GM21576 (cell line): Measurements from ENCODE around the gene FBXW7.
A peak's percentile ranks its signal among the peaks of the same experiment; 100 is the strongest.

ENCODE experiments used
- ATAC-seq: cut with Tn5 transposase; IDR thresholded peaks from one replicate; pipeline ENCODE4 v1.9.1; 2021; ENCODE audit warnings: mild to moderate bottlenecking, moderate library complexity; ENCODE audit not compliant: unreplicated experiment

The FBXW7 gene

DNA sequence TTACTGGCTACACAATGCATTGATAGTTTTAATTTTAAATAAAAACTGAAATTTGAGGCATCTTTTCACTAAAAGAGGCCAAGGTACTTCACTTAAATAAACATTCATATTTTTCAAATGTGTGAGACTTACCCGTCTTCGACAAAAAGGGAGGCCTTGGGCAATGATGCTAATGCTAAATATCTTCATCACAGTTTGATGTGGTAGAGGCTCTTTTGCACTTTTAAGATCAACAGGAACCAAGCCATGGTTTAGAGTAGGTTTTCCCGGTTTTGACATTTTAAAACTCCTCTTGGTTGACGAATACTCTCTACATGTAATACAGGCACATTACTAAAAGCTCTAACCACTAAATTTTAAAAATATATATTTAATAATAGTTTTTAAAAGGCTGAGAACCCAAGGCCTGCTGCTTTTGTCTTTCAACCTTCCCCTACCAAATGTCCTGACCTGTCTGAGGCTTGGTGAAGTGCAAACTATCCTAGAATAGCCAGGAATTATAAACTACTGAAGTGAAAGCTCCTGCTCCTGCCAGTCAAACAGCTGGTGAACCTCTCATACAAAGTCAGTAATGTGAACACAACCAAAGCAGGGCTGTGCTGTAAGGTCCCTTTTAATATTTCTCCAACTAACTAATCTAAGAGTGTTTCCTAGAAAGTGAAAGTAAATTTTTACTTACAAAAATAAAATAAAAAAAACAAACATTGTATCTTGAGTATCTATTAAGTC, 153.7 kb downstream of the FBXW7 start:
- ATAC-seq: no peak

DNA sequence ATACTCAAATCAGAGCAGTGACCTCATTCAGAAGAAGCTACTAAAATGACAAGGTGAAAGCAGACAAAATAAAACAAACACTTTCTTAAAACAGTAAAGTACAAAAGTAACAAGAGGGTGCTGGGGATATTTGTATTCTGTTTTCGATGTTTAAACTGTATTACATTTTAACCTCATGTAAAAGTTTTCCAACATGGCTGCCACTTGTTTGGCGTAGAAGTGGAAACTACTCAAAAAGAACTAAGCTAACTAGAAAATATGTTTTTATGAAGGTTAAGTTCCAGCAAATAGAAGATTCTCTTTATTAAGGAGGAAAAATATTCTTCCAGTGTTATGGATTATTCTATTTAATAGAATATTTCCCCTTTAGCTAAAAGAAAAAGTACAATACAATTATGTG, 155.0 kb downstream of the FBXW7 start:
- no peak for ATAC-seq

DNA sequence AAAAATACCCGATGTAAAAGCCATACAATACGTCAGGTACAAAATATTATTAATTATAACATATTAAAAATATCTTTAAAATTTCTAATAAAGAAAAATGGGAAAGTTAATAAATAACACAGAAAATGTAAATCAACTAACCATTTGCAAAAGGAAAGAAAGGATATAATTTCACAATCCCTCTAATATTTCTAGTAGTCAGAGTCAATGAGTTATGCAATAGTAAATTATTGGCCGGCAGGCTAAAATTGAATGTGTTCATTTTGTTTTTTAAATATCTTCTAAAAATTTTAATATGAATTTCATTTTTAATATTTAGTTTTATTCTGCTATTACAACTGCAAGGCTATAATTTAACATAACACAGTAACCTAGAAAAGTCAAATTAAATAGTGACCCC, 155.7 kb downstream of the FBXW7 start:
- no peak for ATAC-seq

DNA sequence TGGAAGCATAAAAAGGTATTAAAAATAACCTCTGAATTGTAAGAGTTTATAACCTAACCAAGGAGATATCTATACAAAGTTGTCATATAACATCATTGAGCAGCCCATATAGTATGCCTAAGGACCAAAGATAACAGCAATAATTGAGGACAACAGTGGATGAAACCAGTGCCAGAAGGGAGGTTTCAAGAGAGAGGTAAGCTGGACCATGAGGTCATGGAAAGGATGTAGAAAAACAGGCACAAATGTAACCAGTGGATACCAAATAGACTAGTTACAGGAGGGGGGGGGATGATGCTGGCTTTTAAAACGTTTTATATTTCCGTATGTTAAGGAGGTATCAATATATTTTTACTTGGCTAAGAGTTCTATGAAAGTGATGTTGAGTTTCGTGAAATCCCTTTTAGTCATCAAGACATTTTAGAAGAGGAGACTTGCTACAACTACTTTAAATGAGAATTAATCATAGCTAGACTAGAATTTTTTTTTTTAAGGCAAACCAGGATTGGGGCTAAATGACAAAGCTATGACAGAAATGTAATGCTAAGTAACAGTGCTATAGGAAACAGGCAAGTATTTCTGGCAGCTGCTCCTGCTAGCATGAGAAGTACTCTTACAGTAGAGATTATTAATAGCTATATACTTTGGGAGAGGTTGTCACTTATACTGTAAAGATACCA, 161.1 kb downstream of the FBXW7 start:
- no peak for ATAC-seq

DNA sequence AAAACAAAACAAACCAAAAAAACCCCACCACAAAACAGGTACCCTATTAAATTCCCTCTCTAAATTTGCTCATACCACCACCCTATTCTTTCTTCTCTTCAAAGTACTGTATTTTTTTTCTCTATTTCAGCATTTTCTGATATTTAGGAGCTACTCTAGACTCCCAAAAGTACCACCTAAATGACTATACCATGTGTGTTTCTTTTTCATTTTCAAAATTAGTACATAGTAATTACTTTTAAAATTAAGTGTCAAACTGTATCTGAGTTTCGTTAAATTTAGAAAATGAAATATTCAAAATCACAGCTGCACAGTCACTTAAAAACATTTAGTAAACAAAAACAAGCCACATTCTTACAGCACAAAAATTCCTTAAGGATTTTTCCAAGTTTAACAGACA, 161.7 kb downstream of the FBXW7 start:
- ATAC-seq: no peak

DNA sequence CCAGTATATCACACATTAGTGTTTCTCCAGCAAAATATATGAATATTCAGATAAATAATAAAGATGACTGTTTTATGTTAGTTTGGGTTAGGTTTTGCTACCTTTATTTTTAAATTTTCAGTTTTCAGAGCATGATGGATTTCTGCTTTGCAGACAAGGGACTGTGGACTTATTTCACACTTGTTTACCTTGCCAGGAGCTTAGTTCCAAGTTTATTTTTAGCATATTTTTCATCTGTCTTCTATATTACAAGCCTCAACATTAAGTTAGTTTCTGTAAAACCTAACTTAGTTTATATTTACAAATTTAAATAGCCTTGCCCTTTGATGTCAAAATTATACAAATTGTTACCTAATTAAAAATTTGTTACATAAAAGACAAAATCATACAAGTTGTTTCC, 163.4 kb downstream of the FBXW7 start:
- ATAC-seq: no peak

DNA sequence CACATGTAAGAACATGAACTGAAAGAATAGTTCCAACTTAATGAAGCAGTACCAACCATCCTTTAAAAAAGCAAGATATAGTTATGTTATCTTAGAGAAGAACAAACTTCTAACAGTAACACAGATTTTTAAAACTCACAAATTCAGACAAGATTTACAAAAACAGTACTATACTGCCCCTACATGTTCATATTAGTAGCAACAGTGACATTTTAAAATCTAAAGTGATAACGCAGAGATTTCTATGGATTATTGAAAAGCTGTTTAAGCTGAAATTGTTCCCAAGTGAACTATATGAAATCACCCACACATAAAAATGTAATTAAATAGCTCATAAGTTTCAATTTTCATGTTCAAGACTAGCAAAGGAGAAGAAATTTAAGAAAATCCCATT, 166.0 kb downstream of the FBXW7 start:
- ATAC-seq: no peak

DNA sequence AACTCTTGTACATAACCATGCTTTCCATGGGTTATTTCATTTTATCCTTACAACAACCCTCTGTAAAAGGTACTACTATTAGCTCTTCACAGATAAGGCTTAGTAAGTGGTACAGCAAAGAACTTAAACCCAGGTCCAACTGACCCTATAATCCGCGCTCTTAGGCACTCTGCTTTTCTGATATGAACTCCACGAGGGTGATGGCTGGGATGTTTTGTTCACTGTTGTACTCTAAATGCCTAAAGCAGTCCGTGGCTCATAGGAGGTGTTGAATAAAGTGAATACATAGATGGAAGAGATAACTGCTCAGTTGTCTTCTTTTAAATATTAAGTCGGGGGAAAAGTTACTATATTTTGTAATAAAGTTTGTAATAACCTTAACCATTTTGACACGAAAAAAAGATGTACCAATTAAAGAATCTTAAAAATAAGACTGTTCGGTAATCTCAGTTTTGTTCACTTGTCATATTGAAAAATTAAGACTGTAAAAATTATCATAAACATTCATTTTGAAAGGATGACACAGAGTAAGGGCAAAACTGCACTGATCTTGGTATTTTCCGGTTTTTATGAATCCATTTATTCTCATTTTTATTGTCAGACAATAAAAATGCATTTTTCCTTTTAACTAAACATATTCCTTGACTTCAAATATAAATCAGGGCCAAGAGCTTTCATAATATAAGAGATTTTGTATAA, 166.5 kb downstream of the FBXW7 start:
- no peak for ATAC-seq

DNA sequence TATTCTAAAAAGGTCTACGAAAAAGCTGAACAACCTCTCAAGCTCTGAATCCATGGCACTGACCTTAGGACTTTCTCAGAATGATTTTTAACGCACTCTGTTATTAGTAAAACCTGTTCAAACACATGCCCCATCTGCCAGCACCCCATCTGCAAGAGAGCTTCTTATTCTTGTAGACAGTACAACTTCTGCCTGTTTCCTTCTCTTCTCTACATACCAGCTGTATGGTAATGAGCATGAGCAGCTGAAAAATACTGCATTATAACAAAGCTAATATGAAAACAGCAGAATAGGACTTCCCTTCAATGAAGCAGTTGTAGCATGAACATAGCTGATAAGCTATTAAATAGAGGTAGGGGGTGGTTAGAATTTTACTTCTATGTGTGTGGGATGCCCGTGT, 167.9 kb downstream of the FBXW7 start:
- ATAC-seq: no peak

DNA sequence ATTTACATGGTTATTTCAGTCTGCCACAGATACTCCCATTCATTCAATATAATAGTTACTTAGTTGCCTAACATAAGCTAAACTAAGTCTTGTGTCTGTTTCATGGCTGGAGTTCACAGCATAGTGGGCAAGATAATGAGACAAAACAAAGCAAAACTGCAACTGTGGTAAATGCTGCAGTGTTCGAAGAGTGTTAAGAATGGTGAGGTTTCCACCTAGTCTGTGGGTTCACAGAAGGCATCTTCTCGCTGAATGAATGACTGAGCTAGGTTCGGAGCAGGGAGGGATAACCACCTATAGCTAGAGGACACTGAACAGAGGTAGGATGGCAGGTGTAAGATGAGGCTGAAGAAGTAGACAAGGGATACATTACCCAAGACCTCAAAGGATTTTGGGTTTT, 171.0 kb downstream of the FBXW7 start:
- no peak for ATAC-seq

DNA sequence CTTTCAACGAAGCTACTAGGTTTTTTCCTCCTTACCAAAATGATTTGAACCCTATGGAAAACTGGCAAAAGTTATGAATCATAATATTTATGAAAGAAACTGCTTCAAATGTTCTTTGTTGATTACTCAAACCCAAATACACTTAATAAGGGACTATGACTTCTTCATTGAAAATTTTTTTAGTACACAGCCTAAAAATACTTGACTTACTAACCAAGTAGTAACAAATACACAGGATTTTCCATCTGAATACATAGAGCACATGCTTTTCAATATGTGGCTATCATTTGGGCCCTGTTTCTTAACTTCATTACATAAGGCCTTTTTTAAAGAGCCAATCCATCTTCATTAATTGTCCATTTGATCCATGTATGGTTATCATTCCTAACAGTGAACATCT, 171.5 kb downstream of the FBXW7 start:
- no peak for ATAC-seq

DNA sequence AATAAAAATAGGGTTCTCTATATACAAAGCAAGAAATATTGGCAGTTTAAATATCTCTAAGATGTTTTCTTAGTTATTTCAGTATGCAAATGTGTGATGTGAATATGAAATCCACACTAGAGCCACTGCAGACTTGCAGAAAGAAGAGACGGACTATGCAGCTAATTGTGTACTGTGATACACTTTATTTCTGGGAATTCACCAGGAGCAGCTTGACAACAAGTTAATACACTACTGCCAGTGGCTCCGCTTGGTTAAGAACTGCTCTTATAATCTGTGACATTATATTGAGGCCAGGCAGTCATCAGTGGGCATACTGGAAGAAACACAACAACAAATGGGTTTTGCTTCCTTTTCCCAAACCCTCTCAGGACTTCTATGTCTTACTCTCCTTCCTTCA, 172.0 kb downstream of the FBXW7 start:
- ATAC-seq: no peak

DNA sequence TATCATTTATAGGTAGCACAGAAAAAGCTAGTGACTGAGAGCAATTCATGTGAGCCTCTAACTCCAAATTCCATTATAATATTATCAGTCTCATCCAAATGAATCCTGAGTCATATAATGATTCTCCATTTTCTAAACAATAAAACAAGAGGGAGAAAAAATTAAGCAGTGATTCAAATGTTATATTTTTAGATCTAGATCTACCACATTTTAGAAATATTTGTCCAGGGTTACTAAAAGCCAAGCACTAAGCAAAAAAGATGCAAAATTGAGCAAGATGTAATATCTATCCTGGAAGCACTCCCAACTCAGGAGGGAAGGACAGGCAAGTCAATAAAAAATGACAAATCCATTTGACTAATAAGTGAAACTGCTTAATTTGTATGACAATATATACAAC, 172.8 kb downstream of the FBXW7 start:
- no peak for ATAC-seq

DNA sequence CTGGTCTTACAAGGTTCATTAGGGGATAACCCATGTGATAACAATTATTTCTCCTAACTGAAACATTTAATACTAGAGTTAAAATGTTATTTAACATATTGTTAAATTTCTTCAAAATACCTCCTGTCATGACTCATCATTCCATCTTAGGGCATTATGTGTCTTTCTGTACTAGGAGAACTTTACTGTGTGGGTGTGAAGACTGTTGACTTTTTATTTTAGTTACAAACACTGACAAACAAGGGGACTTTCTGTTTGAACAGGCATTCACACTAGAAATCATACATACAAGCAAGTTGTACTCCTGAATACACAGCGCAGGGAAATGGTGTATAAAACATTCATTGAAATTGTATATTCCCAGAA, 175.9 kb downstream of the FBXW7 start:
- ATAC-seq: peak; percentile 39

DNA sequence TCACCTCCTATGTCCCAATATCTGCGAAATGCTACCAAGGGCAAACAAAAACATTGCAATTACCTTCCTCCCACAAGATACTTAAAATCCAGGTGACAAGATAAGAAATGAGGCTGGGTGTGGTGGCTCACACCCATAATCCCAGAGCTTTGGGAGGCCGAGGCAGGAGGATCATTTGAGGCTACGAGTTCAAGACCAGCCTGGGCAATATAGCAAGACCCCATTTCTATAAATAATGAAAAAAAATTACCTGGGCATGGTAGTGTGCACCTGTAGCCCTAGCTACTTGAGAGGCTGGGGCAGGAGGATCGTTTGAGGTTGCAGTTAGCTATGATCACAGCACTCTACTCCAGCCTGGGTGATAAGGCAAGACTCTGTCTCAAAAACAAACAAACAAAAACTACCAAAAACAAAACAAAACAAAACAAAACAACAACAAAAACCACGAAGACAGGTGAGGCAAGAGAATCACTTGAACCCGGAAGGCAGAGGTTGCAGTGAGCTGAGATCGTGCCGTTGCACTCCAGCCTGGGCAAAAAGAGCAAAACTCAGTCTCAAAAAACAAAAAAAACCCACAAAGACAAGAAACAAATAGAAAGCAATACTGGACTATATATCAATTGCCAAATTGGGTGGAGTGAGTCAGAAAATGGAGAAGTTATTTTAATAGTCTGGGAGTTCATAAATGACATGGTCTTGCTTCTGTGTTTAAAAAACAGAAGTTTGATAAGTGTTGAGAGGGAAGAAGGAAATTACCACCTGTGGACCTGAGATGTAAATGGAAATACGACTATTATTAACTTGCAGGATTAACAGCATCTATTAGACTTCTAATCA, 176.5 kb downstream of the FBXW7 start:
- ATAC-seq: peak; percentile 52

DNA sequence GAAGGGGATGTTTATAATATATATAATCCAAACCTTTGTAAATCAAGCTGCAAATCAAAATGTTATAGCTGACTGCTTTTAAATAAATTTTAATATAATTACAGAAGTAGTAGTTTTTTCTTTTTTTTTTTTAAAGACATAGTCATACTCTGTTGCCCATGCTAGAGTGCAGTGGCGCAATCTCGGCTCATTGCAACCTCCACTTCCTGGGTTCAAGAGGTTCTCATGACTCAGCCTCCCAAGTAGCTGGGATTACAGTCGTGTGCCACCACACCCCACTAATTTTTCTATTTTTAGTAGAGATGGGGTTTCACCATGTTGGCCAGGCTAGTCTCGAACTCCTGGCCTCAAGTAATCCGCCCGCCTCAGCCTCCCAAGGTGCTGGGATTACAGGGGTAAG, 178.7 kb downstream of the FBXW7 start:
- ATAC-seq: no peak

DNA sequence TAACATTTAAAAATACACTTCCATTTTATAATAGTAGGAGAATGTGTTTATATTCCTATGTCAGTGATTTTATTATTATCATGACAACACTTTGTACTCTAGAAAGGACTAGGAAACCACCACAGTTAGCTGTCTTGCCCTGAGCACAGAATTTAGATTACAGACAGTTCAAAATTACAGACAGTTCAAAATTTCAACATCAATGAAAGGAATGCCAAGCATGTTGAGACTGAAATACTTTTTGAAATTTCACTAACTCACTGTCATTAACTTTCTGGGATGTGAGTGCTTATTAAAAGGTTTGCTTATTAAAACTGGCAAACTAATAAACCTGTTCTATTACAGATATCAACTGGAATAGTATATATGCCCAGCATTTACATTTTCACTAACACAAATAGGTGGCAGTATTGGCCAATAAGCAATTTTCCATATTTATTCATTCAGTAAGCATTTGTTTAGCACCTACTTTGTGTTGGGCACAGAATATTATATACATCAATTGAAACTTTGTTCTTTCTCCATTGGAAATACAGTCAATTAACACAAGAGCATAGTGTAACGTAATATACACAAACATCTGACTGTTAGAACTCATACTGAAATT, 179.4 kb downstream of the FBXW7 start:
- ATAC-seq: no peak

DNA sequence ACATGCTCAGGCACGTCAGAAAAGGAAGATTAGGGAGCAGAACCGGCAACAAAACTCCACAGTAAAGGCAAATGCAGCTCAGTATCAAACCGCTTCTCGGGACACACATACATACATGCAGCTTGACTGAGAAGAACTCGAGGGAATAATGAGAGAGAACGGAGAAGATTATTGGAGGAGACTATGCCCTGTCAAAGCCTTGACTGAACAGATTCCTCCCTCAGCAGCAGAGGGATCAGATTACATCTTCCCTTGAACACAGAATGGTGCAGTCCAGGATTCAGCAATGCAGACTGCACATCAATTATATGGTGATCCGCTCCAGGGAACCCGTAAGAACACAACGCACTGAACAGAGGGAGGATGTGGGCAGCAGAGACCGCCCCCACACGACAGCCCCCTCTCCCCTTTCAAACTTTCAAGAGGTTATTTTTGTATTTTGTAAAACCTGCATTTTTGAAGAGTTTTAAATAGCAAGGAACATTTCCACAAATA, 183.2 kb downstream of the FBXW7 start:
- ATAC-seq: peak; percentile 70

DNA sequence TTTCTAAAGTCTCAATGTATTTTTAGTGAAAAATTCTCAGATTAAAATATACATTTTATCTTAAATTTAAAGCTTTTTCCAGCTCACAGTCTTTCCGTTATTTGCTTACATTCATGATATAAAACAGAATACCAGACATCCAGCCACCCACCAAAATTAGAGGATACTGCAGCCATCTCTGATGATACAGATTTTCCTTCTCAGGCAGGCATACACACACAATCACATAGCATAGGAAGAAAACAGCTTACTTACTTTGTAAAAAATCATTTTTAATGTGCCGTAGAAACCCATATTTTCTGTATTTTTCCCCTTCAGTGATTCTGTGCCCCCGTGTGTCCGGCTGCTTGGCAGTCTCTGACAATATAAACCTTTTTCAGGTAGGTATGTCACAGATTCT, 183.7 kb downstream of the FBXW7 start:
- ATAC-seq: no peak

DNA sequence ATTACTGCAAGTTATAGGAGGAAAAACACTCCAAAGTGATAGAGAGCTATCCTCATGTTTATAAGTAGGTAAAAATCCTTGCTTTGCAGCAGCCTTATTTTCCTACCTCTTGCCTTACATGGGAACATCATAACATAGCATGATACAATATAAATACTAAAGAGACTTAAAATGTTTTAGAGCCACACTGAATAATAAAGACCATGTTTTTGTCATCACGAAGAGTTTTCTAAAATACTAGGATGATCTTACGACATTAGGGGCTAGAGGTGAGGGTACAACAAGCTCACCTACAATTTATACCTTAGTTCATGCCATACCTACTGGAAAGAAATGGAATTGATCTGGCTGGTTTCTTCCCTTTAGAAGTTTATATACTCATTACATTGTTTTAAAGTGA, 184.8 kb downstream of the FBXW7 start:
- ATAC-seq: no peak

DNA sequence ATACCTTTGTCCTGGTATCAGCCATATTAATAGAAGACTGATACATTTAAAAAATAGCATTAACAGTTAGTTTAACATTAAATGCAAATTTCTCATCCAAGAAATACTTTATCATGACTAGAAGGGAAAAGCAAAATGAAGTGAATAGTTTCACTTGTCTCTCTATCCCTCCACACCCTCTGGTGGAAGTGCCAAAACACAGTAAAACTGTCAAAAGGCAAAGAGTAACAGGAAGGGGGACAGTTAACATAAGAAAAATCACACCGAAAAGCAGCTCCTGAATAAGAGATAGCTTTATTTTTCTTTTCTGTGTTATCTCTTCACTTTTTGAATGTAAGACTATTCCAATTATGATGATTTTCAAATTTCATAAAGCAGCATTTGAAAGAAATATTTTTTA, 187.2 kb downstream of the FBXW7 start:
- ATAC-seq: no peak
